ACHN (cell line): ENCODE data around the gene ARF6.
"Not testable (repeated sequence)": the region's sequence is repeated elsewhere in the genome, so short reads cannot be mapped to it uniquely, and the experiment has no call there.

Experiments
- DNase-seq: peaks from one replicate; pipeline ENCODE4 v3.0.0-alpha.2; 2015
- in situ Hi-C: cut with HindIII; loops from 2 replicates; pipeline ENCODE4 v1.10.0; 2017; ENCODE audit warnings: low sequenced_read_pairs, low pct_ligation_motif_present, low pct_unique_long_range_greater_than_20kb

ARF6 gene

DNA sequence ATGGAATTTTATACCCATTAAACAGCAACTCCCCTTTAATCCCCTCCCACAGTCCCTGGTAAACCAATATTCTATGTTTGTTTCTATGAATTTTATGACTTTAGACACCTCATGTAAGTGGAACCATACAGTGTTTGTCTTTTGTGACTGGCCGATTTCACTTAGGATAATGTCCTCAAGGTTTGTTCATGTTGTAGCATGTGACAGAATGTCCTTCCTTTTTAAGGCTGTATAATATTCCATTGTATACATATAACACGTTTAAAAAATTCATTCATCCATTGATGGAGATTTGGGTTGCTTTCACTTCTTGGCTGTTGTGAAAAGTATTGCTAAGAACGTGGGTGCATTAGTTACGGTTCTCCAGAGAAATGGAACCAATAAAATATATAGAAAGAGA is 40.2 kb downstream of the ARF6 start:
- no peak for DNase-seq
- in situ Hi-C loops: no loop called here

DNA sequence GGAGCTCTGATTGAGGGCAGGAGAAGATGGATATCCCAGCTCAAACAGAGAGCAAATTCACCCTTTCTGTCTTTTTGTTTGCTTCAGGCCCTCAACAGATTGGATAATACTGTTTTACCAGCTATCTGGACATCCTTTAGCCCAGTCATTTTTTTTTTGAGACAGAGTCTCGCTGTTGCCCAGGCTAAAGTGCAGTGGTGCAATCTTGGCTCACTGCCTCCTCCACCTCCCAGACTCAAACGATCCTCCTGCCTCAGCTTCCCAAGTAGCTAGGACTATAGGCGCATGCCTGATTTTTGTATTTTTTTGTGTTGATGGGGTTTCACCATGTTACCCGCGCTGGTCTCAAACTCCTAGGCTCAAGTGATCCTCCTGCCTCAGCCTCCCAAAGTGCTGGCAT is 40.8 kb downstream of the ARF6 start:
- in situ Hi-C loops: no loop called here
- no peak for DNase-seq

DNA sequence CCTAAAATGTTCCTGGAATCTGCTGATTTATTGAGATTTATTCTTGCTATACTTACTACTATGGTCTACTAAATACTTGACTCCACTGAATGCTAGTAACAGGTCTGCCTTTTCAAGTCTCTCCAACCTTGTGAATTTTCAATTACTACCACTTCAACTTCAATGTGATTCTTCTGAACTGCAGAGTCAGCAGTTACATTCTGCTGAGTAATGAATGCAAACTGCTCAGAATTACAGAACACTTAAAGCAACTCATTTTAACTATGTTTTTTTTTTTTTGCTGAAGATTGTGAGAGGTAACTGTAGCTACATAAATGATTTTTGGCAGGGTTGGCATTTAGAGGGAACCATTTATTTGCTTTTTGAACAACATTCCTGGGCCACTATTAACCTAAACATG is 41.8 kb downstream of the ARF6 start:
- in situ Hi-C loops: no loop called here
- DNase-seq: no peak

DNA sequence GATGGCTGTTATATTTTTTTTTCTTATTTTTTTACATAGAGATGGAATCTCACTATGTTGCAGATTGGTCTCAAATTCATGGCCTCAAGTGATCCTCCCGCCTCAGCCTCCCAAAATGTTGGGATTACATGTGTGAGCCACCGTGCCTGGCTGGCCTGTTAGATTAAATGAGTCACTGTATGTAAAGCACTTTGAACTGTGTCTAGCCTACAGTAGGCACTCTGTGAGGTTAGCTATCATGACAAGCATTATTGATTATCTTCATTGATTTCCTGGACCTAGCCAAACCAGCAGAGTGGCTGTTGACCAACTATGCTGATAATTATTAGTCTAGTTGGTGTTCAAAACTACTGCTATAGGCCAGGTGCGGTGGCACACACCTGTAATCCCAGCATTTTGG is 42.6 kb downstream of the ARF6 start:
- in situ Hi-C loops: no loop called here
- DNase-seq: no peak

DNA sequence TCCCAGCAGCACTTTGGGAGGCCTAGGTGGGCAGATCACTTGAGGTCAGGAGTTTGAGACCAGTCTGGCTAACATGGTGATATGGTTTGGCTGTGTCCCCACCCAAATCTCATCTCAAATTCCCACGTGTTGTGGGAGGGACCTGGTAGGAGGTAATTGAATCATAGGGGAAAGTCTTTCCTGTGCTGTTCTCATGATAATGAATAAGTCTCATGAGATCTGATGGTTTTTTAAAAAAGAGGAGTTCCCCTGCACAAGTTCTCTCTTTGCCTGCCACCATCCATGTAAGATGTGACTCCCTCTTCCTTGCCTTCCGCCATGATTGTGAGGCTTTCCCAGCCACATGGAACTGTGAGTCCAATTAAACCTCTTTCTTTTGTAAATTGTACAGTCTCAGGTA is 43.4 kb downstream of the ARF6 start:
- in situ Hi-C loops, DNase-seq: not testable (repeated sequence)

DNA sequence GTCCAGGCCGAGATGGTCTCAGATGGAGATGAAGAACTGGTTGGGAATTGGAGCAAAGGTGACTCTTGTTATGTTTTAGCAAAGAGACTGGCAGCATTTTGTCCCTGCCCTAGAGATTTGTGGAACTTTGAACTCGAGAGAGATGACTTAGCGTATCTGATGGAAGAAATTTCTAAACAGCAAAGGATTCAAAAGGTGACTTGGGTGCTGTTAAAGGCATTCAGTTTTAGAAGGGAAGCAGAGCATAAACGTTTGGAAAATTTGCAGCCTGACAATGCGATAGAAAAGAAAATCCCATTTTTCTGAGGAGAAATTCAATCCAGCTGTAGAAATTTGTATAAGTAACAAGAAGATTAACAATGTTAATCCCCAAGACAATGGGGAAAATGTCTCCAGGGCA is 44.0 kb downstream of the ARF6 start:
- DNase-seq, in situ Hi-C loops: not testable (repeated sequence)

DNA sequence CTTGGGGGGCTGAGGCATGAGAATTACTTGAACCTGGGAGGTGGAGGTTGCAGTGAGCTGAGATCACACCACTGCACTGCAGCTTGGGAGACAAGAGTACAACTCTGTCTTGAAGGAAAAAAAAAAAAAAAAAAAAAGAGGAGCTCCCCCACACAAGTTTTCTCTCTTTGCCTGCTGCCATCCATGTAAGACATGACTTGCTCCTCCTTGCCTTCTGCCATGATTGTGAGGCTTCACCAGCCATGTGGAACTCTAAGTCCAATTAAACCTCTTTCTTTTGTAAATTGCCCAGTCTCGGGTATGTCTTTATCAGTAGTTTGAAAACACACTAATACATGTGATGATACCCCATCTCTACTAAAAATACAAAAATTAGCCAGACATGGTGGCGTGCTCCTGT is 46.3 kb downstream of the ARF6 start:
- DNase-seq, in situ Hi-C loops: not testable (repeated sequence)

DNA sequence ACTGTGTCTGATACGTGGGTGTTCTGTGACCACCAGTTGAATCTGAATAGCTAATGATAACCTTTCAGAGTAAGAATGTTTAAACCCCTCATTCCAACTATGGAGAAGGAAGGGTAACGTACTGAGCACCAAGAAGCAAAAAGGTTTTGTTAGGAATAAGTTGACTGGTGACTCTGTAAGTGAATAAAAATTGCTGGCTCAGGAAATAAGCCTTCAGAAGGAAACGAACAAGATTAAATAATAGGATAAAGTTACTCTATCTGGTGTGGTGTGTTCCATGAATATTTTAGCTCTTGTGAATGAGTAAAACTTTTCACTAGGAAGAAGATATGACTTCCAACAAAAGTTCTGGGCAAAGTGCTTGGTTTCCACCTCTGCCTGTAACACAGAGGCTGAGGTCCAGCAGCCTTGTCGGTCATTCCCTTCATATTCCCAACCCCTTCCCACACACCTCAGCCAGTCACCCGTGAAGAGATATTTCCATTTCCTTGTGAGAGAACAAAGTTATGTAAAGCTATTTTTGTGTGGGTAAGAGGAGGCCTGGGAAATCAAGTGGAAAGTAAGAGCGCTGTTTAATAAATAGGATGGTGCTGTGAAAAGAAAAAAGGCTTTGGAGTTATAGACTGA is 47.1 kb downstream of the ARF6 start:
- DNase-seq: no peak
- in situ Hi-C loops: no loop called here

DNA sequence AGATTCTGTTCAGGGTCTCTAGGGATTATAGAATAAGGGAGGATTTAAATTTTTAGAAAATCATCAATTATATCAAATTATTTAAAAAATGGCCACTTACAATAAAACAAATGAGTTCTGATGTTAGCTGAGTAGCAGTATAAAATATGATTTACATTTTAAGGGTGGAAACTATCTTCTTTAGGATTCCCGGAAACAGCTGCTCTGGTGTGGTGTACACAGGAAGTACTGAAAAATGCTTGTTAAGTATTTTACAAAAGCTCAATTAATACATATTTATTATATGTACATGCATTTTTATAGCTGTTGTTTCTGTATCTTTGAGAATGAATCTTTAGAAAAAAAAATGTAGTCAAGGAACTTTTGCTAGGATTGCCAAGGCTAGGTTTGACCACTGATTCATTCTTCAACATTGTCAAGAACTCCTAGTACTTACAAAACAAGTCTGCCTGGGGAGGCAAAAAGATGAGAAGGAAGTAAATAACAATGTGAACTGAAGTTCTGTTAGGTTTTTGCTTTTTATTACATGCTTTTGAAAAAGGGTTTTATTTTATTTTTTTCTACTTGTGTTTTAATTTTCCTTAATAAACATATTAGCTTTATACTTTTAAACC is 48.0 kb downstream of the ARF6 start:
- in situ Hi-C loops: no loop called here
- no peak for DNase-seq

DNA sequence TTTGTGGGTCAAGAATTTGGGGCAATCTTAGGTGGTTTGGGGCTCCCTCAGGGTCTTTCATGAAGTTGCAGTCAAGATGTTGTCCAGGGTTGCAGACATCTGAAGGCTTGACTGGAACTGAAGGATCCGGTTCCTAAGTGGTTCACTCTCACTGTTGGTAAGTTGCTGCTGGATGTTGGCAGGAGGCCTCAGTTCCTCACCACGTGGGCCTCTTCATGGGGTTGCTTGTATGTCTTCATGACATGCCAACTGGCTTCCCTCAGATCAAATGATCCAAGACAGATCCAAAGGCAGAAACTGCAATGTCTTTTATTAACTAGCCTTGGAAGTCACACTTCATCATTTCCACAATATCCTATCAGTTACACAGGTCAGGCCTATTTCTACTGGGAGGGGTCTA is 49.2 kb downstream of the ARF6 start:
- in situ Hi-C loops: no loop called here
- no peak for DNase-seq

DNA sequence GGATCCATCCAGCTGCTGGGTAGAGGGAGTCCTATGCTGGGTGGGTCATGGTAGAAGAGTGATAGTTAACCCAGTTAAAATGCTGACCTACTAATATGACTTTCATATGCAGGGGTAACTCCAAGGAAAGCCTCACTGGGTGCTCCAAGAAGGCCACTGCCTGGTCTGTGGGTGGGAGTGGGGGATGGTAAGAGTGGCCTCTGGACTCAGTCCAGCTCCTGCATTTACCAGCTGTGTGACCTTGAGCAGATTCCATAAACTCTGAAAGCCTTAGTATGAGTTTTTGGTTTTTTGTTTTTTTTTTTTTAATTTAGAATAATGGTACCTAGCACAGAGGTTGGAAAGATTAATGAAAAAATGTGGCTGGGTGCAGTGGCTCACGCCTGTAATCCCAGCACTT is 51.6 kb downstream of the ARF6 start:
- no peak for DNase-seq
- in situ Hi-C loops: no loop called here

DNA sequence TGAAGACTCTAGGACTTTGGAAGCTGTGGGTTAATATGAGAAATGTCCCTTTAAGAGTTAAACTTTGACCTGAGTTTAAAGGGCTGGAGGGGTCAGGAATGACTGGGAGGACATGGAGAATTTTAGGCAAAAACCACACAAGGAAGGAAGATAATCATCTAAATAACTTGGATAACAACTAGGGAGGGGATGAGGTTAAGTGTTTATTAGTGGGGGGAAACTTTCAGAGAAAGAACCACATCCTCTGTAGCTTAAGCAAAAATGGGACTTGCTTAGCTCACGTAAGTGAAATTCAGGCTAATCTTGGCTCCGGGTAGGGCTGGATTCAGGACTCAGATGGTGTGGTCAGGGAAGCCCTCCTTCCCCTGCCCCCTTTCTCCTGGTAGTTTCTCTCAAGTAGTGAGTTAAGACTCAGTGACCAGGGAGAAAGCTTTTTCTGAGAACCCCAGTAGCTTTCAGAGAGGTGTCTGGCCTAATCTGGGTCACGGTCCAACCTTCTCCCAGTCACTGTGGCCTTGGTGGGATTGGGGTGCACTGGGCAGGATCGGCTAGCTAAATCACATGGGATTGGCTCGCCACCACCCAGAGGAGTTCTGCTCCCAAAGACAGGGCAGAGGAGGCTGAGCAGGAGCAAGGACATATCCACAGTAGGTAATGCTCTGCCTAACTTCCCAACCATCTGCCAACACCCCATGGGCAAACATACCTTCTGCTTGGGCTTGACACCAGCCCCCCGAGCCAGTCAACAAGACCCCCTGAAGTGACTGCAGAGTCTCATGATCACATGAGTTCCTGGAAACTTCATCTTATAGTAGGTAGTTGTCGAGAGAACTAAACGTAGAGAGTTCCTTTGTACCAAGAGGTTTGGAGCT is 52.8 kb downstream of the ARF6 start:
- no peak for DNase-seq
- in situ Hi-C loops: no loop called here
